ENCODE measurements around the gene MEF2A.

The MEF2A gene

GRCh38 chr15:99726333-99726732, 160.5 kb downstream of the MEF2A start:
- in situ Hi-C loops (cut with MboI; ENCODE audit: low sequenced_read_pairs), result loop anchor here (25.0 kb wide), 1 partner anchor 439 kb away; no protein-coding TSS in a partner anchor

- in situ Hi-C loops (cut with MboI; ENCODE audit: low sequenced_read_pairs), result loop anchor here (25.0 kb wide), 1 partner anchor 440 kb away; no protein-coding TSS in a partner anchor
Observed at GRCh38 chr15:99727330-99727729, 161.5 kb downstream of the MEF2A start.

DNA sequence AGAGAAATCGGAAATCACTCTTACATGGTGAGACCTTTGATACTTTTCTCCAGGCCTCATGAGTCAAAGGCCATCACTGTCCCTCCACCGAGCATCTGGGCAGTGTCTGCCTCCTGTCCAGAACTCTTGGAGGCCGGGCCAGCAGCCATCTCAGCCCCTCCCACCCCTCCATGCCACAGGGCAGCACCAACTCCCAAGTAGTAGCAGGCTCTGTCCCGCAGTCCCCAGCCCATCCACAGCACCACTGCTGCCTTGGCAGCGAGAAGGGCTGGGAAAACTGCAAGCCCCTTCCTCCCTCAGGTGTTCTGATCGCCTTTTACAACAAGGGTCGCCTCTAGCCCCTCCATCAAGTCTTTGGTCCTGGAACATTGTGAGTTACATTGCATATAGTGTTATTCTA, 161.9 kb downstream of the MEF2A start:
- in situ Hi-C loops (cut with MboI; ENCODE audit: low sequenced_read_pairs), result loop anchor here (25.0 kb wide), 1 partner anchor 440 kb away; no protein-coding TSS in a partner anchor

DNA sequence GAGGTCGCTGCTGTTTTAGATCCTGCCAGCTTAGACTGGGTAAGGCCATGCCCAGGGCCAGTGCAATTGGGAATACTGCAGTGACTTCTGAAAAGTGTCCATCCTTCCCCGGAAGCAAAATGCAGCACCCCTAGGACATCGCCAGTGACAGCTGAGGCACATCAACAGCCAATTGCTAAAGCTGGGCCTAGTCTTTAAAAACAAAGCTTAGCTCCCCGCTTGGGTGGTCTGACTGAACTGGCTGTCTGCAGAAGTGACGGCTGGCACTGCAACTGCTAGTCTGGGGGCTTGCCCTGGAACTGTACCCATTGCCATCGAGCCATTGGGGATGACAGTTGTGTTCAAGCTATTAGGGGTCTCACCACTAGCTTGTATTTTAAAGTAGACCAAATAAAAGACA, 163.1 kb downstream of the MEF2A start:
- in situ Hi-C loops (cut with MboI; ENCODE audit: low sequenced_read_pairs), result loop anchor here (25.0 kb wide), 1 partner anchor 442 kb away; no protein-coding TSS in a partner anchor

DNA sequence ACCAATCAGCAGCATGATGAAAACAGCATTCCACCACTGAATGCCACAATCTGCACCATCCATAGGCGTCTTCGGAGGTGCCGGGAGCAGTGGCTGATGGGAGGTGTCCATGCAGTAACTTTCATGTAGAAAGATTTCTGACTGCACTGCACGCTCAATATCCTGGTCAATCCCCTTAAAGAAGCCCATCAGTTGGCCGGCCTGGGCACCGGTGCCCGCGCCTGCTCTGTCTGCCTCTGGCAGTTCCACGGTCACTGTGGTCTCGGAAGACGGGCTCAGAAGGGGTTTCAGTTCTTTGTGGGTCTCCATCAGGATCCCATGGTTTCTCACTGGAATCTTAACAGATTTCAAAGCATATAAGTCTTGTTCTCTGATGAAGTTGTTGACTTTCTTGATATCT, 163.5 kb downstream of the MEF2A start:
- in situ Hi-C loops (cut with MboI; ENCODE audit: low sequenced_read_pairs), result loop anchor here (25.0 kb wide), 1 partner anchor 442 kb away; no protein-coding TSS in a partner anchor

DNA sequence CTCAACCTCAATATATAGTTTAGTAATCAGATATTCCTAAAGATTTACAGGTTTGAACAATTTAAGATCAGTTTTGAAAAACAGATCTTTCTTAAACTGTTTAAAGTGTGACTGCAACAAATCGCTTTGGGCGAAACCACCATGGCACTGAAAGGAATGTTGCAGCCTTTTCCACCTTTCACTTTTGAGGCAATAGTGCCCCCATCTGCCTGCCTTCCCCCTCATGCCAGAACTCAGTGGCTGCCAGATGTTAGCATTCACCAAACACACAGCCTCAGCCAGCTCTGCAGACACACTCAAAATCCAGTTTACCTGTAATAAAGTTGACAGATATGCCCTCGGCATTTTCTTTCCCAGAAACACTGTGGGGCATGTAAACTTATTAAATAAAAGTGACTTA, 164.1 kb downstream of the MEF2A start:
- in situ Hi-C loops (cut with MboI; ENCODE audit: low sequenced_read_pairs), result loop anchor here (25.0 kb wide), 1 partner anchor 443 kb away; no protein-coding TSS in a partner anchor

- in situ Hi-C loops (cut with MboI; ENCODE audit: low sequenced_read_pairs), result loop anchor here (25.0 kb wide), 1 partner anchor 444 kb away; no protein-coding TSS in a partner anchor
Observed at GRCh38 chr15:99731336-99732123, 165.7 kb downstream of the MEF2A start.

DNA sequence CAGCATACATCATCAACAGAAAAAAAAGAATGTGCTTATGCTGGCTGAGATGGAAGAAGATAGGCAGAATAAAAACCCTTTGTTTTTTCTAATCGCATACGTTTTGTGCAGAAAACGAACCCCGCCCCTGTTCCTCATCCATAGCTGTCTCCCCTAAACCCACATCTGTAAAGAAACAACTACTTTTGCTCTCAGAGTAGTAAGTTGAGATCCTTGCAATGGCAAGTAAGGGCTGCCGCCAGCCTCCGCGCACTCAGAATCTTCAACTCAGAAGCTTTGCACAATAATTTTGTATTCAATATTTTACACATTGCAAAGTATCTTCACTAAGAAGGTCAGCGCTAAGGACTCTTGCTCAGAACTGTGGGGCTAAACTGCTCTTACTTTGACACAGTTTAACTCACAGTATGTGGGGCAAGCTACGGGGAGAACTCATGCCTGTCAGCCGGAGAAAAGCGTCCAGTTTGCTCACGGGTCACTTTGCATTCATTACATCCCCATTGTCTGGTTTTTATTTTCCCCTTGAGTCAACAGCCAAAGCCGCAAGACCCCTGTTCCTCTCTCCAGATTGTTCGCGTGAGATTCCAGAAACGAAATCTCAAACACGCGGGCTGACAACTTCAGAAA, 166.5 kb downstream of the MEF2A start:
- in situ Hi-C loops (cut with MboI; ENCODE audit: low sequenced_read_pairs), result loop anchor here (25.0 kb wide), 1 partner anchor 445 kb away; no protein-coding TSS in a partner anchor

- in situ Hi-C loops (cut with MboI; ENCODE audit: low sequenced_read_pairs), result loop anchor here (25.0 kb wide), 1 partner anchor 446 kb away; no protein-coding TSS in a partner anchor
Observed at GRCh38 chr15:99732751-99733267, 167.0 kb downstream of the MEF2A start.

DNA sequence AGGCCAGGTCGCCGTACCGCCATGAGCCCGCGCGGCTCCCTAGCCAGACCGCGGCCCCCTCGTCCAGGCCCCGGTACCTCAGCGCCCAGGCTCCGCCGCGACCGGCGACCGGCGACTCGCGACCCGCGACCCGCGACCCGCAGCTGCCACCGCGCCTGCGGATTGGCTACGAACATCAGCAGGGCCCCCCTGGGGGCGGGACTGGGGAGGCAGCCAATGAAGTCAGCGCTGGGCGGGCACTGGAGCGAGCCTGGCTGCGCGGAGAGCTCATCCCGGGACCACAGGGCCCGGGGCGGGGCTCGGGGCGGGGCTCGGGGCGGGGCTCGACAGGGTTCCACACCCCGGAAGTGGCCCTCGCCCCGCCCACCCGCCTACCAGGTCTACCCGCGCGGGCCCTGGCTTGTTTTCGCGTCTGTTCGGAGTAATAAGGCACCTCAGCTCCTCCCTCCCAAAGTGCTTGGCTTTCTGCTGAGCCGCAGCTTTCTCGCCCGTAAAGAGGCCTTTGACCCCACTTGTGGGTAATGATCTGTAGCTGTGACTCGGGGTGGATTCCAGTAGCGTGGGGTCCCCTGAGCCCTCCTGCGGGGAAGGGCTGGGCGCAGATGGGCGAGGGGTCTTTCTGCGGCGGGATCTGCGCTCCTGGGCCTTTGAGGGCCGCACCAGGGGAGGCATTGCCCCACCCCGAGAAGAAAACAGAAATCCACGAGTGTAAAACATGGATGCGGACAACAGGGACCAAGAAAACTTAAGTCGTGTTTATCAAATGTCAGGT, 167.7 kb downstream of the MEF2A start, which contains the start of gene LYSMD4:
Gene LYSMD4 (minus strand): TSS at position 170 of the 772 bp plus-strand sequence. CDS start 1,438 bp downstream, outside the sequence.
- in situ Hi-C loops (cut with MboI; ENCODE audit: low sequenced_read_pairs), result loop anchor here (25.0 kb wide), 1 partner anchor 446 kb away; no protein-coding TSS in a partner anchor

DNA sequence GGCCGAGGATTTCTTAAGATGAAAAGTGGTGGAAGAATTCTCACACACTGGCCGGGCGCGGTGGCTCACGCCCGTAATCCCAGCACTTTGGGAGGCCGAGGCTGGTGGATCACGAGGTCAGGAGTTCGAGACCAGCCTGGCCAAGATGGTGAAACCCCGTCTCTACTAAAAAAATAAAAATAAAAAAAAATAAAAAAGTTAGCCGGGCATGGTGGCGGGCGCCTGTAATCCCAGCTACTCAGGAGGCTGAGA, 168.2 kb downstream of the MEF2A start:
- in situ Hi-C loops (cut with MboI; ENCODE audit: low sequenced_read_pairs), result loop anchor here (25.0 kb wide), 1 partner anchor 447 kb away; no protein-coding TSS in a partner anchor

- in situ Hi-C loops (cut with MboI; ENCODE audit: low sequenced_read_pairs), result loop anchor here (25.0 kb wide), 1 partner anchor 447 kb away; no protein-coding TSS in a partner anchor
Observed at GRCh38 chr15:99734575-99734974, 168.8 kb downstream of the MEF2A start.

DNA sequence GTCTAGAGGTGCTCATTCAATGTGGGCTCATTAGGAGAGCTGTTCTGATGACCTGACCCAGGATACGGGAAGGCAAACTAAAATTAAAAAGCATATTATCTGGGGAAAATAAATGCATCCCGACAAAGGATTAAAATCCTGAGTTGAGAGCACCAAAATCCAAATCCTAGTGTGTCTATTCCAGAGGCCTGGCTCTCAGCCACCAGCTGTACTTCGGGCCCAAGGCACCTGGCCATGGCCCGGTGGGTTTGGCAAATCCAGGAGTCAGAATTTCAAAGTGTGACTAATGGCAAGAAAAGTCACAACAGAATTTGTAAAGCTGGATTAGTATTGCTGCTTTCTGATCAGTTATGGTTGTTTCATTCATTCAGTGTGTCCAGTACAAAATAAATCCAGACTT, 170.1 kb downstream of the MEF2A start:
- in situ Hi-C loops (cut with MboI; ENCODE audit: low sequenced_read_pairs), result loop anchor here (25.0 kb wide), 1 partner anchor 449 kb away; no protein-coding TSS in a partner anchor

DNA sequence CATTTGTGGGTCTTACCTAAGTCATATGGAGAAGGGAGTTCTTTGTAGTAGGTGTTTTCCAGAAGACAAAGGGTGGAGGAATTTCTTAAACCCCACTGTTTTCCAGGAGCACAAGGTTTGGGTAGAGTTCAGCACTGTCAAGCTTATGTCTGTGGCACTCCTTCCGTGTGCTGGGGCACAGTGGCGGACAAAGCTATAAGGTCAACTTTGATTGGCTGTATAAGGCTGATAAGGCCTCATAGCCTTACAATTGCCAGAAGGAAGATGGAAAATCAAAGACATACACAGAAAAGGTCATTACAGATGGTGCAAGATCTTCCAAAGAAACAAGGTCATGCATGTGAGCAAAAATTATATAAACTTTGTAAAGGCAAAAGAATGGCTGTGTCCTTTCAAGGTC, 170.9 kb downstream of the MEF2A start:
- in situ Hi-C loops (cut with MboI; ENCODE audit: low sequenced_read_pairs), result loop anchor here (25.0 kb wide), 1 partner anchor 449 kb away; no protein-coding TSS in a partner anchor

GRCh38 chr15:99738021-99738847, 172.4 kb downstream of the MEF2A start:
- in situ Hi-C loops (cut with MboI; ENCODE audit: low sequenced_read_pairs), result loop anchor here (25.0 kb wide), 1 partner anchor 451 kb away; no protein-coding TSS in a partner anchor

DNA sequence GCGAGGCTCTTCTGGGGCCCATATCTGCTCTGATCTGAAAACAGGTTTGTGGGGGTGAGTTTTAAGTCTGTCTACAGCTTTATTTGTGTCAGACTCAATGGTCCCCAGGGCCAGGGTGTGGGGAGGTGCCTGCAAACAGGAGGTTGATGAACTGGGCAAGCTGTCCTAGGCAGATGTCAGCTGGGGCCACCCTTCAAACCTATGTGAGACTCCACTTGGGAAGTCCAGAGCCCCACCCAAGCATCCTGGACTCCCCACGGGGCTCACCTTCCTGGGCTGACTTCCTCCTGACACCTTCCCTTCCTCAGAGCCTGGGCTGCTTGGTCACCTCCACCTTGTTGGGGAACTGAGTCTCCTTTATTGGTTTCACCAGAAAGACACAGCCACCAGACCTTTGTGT, 176.1 kb downstream of the MEF2A start:
- in situ Hi-C loops (cut with MboI; ENCODE audit: low sequenced_read_pairs), result loop anchor here (25.0 kb wide), 1 partner anchor 455 kb away; no protein-coding TSS in a partner anchor

- in situ Hi-C loops (cut with MboI; ENCODE audit: low sequenced_read_pairs), result loop anchor here (25.0 kb wide), 1 partner anchor 457 kb away; no protein-coding TSS in a partner anchor
Observed at GRCh38 chr15:99744142-99744541, 178.4 kb downstream of the MEF2A start.

- in situ Hi-C loops (cut with MboI; ENCODE audit: low sequenced_read_pairs), result loop anchor here (25.0 kb wide), 1 partner anchor 458 kb away; no protein-coding TSS in a partner anchor
Observed at GRCh38 chr15:99745370-99746086, 179.7 kb downstream of the MEF2A start.

DNA sequence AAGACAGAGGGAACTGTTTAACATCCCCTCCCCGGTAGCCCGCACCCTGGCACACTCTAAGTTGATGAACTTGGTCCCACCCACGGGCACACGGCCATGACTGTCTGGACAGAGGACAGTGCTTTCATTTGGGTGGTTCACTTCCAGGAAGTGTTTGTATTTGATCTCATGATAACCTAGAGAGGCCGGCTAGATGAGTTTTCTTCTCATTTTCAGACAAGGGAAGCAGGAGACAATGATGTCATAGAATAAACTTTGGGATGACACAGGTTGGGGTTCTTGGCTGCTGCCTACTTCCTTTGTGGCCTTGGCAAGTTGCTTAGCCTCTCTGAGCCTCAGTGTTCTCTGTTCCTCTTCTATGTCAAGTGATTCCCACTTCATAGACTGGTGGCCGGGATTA, 183.6 kb downstream of the MEF2A start:
- in situ Hi-C loops (cut with MboI; ENCODE audit: low sequenced_read_pairs), result loop anchor here (25.0 kb wide), 1 partner anchor 462 kb away; no protein-coding TSS in a partner anchor
